HepG2 (cell line): ENCODE measurements around the gene CST4. TPM values are rescaled to one million over a fixed set of nuclear protein-coding genes. Genes with fewer than 3 reads are reported as not detected.

ENCODE experiments used
- CAMTA2 ChIP-seq: sonication (generic); formaldehyde crosslinking; IDR thresholded peaks from 2 replicates; pipeline ENCODE4 v1.4.0; 2020; ENCODE audit warnings: mild to moderate bottlenecking, missing genetic modification reagents, borderline replicate concordance
- GTF2F1 ChIP-seq: fragments of 150-350 bp; IDR thresholded peaks from 2 replicates; pipeline ENCODE4 v1.6.1; 2014; ENCODE audit warnings: low read length
- HNF4A ChIP-seq: sonication (generic); formaldehyde crosslinking; IDR thresholded peaks from 2 replicates; pipeline ENCODE4 v1.4.0; 2020; ENCODE audit warnings: missing genetic modification reagents
- MEIS2 ChIP-seq: sonication (generic); formaldehyde crosslinking; IDR thresholded peaks from 2 replicates; pipeline ENCODE4 v1.9.0; 2021; ENCODE audit warnings: mild to moderate bottlenecking, missing genetic modification reagents
- NFIC ChIP-seq: IDR thresholded peaks from 2 replicates; pipeline ENCODE4 v1.6.1; 2012; ENCODE audit warnings: mild to moderate bottlenecking, low read length, inconsistent platforms
- SIX4 ChIP-seq: sonication (generic); formaldehyde crosslinking; IDR thresholded peaks from 2 replicates; pipeline ENCODE4 v1.4.0; 2020; ENCODE audit warnings: missing genetic modification reagents
- ZNF382 ChIP-seq: sonication (generic); formaldehyde crosslinking; IDR thresholded peaks from 2 replicates; pipeline ENCODE4 v1.5.0; 2020; ENCODE audit warnings: missing genetic modification reagents, mild to moderate bottlenecking, borderline replicate concordance
- ZNF598 ChIP-seq: sonication (generic); formaldehyde crosslinking; IDR thresholded peaks from 2 replicates; pipeline ENCODE4 v1.5.1; 2020; ENCODE audit warnings: mild to moderate bottlenecking, missing genetic modification reagents, borderline replicate concordance
- ZNF788 ChIP-seq: sonication (generic); formaldehyde crosslinking; IDR thresholded peaks from 2 replicates; pipeline ENCODE4 v1.5.0; 2020; ENCODE audit warnings: mild to moderate bottlenecking, missing genetic modification reagents, borderline replicate concordance
- ZSCAN5A ChIP-seq: sonication (generic); formaldehyde crosslinking; IDR thresholded peaks from 2 replicates; pipeline ENCODE4 v1.8.0; 2022; ENCODE audit warnings: mild to moderate bottlenecking, missing genetic modification reagents, borderline replicate concordance
- polyA plus RNA-seq, 8 experiments: library from polyadenylated mRNA; depleted of rRNA in 3 of 8; stranded (reverse) in 7 of 8; unstranded in 1 of 8; fragments of >200 nt; fragmentation: Illumina TruSeq in 4 of 8; extraction: Trizol in 4 of 8; gene quantifications; 2 replicates each; pipeline versions ENCODE4 v1.2.1 to v1.2.3, GENCODE V29; 2011 to 2016; ENCODE audit warnings: low read depth in 4 of 8, missing spikeins in 1 of 8, mixed read lengths in 1 of 8; ENCODE audit not compliant: insufficient read depth in 1 of 8
- total RNA-seq, 5 experiments: library from RNA; depleted of rRNA; stranded (reverse); fragments of >200 nt; fragmentation: Illumina TruSeq; extraction: Trizol; gene quantifications; 2 replicates each; pipeline ENCODE4 v1.2.3, GENCODE V29; 2016; ENCODE audit warnings: low read depth in 1 of 5
- TF ChIP-seq, protein P1 (sequence below): sonication (generic); formaldehyde crosslinking; IDR thresholded peaks from 2 replicates; pipeline ENCODE4 v1.4.0; 2020; ENCODE audit warnings: missing genetic modification reagents
- TF ChIP-seq, protein P2 (sequence below): sonication (generic); formaldehyde crosslinking; IDR thresholded peaks from 2 replicates; pipeline ENCODE4 v1.9.0; 2021; ENCODE audit warnings: mild to moderate bottlenecking, missing genetic modification reagents
- TF ChIP-seq, protein P3 (sequence below): sonication (generic); formaldehyde crosslinking; IDR thresholded peaks from 2 replicates; pipeline ENCODE4 v1.5.0; 2020; ENCODE audit warnings: missing genetic modification reagents

CST4 gene
- total and polyA plus RNA-seq, 2 of the 13 experiments (the other 11 are each of a cell fraction or from before 2014, with no cell fraction given), result not detected

GRCh38 chr20:23659989-23660837 is 28.6 kb downstream of the CST4 start (continued):
- TF ChIP-seq, protein P1, sequence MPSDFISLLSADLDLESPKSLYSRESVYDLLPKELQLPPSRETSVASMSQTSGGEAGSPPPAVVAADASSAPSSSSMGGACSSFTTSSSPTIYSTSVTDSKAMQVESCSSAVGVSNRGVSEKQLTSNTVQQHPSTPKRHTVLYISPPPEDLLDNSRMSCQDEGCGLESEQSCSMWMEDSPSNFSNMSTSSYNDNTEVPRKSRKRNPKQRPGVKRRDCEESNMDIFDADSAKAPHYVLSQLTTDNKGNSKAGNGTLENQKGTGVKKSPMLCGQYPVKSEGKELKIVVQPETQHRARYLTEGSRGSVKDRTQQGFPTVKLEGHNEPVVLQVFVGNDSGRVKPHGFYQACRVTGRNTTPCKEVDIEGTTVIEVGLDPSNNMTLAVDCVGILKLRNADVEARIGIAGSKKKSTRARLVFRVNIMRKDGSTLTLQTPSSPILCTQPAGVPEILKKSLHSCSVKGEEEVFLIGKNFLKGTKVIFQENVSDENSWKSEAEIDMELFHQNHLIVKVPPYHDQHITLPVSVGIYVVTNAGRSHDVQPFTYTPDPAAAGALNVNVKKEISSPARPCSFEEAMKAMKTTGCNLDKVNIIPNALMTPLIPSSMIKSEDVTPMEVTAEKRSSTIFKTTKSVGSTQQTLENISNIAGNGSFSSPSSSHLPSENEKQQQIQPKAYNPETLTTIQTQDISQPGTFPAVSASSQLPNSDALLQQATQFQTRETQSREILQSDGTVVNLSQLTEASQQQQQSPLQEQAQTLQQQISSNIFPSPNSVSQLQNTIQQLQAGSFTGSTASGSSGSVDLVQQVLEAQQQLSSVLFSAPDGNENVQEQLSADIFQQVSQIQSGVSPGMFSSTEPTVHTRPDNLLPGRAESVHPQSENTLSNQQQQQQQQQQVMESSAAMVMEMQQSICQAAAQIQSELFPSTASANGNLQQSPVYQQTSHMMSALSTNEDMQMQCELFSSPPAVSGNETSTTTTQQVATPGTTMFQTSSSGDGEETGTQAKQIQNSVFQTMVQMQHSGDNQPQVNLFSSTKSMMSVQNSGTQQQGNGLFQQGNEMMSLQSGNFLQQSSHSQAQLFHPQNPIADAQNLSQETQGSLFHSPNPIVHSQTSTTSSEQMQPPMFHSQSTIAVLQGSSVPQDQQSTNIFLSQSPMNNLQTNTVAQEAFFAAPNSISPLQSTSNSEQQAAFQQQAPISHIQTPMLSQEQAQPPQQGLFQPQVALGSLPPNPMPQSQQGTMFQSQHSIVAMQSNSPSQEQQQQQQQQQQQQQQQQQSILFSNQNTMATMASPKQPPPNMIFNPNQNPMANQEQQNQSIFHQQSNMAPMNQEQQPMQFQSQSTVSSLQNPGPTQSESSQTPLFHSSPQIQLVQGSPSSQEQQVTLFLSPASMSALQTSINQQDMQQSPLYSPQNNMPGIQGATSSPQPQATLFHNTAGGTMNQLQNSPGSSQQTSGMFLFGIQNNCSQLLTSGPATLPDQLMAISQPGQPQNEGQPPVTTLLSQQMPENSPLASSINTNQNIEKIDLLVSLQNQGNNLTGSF, result 0 out of 2 replicates have a peak, but pooled peaks have one; percentile 45
- TF ChIP-seq, protein P2, sequence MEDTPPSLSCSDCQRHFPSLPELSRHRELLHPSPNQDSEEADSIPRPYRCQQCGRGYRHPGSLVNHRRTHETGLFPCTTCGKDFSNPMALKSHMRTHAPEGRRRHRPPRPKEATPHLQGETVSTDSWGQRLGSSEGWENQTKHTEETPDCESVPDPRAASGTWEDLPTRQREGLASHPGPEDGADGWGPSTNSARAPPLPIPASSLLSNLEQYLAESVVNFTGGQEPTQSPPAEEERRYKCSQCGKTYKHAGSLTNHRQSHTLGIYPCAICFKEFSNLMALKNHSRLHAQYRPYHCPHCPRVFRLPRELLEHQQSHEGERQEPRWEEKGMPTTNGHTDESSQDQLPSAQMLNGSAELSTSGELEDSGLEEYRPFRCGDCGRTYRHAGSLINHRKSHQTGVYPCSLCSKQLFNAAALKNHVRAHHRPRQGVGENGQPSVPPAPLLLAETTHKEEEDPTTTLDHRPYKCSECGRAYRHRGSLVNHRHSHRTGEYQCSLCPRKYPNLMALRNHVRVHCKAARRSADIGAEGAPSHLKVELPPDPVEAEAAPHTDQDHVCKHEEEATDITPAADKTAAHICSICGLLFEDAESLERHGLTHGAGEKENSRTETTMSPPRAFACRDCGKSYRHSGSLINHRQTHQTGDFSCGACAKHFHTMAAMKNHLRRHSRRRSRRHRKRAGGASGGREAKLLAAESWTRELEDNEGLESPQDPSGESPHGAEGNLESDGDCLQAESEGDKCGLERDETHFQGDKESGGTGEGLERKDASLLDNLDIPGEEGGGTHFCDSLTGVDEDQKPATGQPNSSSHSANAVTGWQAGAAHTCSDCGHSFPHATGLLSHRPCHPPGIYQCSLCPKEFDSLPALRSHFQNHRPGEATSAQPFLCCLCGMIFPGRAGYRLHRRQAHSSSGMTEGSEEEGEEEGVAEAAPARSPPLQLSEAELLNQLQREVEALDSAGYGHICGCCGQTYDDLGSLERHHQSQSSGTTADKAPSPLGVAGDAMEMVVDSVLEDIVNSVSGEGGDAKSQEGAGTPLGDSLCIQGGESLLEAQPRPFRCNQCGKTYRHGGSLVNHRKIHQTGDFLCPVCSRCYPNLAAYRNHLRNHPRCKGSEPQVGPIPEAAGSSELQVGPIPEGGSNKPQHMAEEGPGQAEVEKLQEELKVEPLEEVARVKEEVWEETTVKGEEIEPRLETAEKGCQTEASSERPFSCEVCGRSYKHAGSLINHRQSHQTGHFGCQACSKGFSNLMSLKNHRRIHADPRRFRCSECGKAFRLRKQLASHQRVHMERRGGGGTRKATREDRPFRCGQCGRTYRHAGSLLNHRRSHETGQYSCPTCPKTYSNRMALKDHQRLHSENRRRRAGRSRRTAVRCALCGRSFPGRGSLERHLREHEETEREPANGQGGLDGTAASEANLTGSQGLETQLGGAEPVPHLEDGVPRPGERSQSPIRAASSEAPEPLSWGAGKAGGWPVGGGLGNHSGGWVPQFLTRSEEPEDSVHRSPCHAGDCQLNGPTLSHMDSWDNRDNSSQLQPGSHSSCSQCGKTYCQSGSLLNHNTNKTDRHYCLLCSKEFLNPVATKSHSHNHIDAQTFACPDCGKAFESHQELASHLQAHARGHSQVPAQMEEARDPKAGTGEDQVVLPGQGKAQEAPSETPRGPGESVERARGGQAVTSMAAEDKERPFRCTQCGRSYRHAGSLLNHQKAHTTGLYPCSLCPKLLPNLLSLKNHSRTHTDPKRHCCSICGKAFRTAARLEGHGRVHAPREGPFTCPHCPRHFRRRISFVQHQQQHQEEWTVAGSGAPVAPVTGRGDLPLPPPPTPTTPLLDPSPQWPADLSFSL, result peak; percentile 92
- TF ChIP-seq MEIS2 (CRISPR knock-in tag) (0 out of 2 replicates have a peak, but pooled peaks have one; percentile 30), ZSCAN5A (CRISPR knock-in tag) (0 out of 2 replicates have a peak, but pooled peaks have one; percentile 85), NFIC (peak; percentile 46; the same call in 1 of the 2 replicates), ZNF788 (CRISPR knock-in tag) (peak; percentile 1; the same call in 1 of the 2 replicates), GTF2F1 (no peak), ZNF382 (CRISPR knock-in tag) (no peak), CAMTA2 (no peak), SIX4 (CRISPR knock-in tag) (peak; percentile 69; the same call in 1 of the 2 replicates), ZNF598 (0 out of 2 replicates have a peak, but pooled peaks have one; percentile 33), HNF4A (CRISPR knock-in tag) (peak; percentile 43; the same call in 1 of the 2 replicates)
- TF ChIP-seq, protein P3, sequence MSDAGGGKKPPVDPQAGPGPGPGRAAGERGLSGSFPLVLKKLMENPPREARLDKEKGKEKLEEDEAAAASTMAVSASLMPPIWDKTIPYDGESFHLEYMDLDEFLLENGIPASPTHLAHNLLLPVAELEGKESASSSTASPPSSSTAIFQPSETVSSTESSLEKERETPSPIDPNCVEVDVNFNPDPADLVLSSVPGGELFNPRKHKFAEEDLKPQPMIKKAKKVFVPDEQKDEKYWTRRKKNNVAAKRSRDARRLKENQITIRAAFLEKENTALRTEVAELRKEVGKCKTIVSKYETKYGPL (CRISPR knock-in tag), result no peak; the same call in 1 of the 2 replicates
